ENCODE measurements around the gene TP53TG3E. TPM values are rescaled to one million over a fixed set of nuclear protein-coding genes. Genes with fewer than 3 reads are reported as not detected.
A peak's percentile ranks its signal among the peaks of the same experiment; 100 is the strongest.
"Not testable (repeated sequence)": the region's sequence is repeated elsewhere in the genome, so short reads cannot be mapped to it uniquely, and the experiment has no call there.

TP53TG3E gene, protein sequence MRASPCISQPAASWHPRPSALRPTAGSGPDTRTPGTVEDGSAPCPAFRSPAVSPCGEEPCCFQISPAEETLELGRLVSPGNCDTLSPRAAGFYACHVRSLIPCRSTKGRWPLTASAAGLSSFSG
- polyA plus RNA-seq (2013): not detected in 2 replicates

- no CpG with 5 or more reads among the region's 25 CpGs for WGBS (ENCODE audit: extremely low coverage, insufficient coverage, insufficient read length)
- not testable (repeated sequence) for H2AFZ ChIP-seq (ENCODE audit: insufficient read depth, low read length, poor library complexity); H3K14ac ChIP-seq (ENCODE audit: low read length); H3K4me3 ChIP-seq (ENCODE audit: low read depth, low read length); H3K4ac ChIP-seq (ENCODE audit: low read depth, low read length); H3K36me3 ChIP-seq (ENCODE audit: control insufficient read depth in 1 of 2, insufficient read depth in 2 of 2, low read length in 2 of 2); H3K27ac ChIP-seq (ENCODE audit: low read depth, low read length); H3K4me1 ChIP-seq (ENCODE audit: control insufficient read depth in 1 of 2, insufficient read depth in 2 of 2, low read length in 2 of 2); H3K27me3 ChIP-seq (ENCODE audit: insufficient read depth, low read length); H4K91ac ChIP-seq (ENCODE audit: low read depth, low read length); H4K12ac ChIP-seq (ENCODE audit: low read depth, low read length); H3K18ac ChIP-seq (ENCODE audit: low read length); H2BK120ac ChIP-seq (ENCODE audit: insufficient read depth, low read length, poor library complexity); DNase-seq; H3K4me2 ChIP-seq (ENCODE audit: low read length); H2AK5ac ChIP-seq (ENCODE audit: low read length); H3K9ac ChIP-seq (ENCODE audit: low read length); H3K79me1 ChIP-seq (ENCODE audit: low read length); H2BK12ac ChIP-seq (ENCODE audit: low read length); H2BK5ac ChIP-seq (ENCODE audit: low read depth, low read length, poor library complexity); H3K79me2 ChIP-seq (ENCODE audit: control insufficient read depth, insufficient read depth, low read length, poor library complexity); H4K8ac ChIP-seq (ENCODE audit: low read depth, low read length); H3K23ac ChIP-seq (ENCODE audit: low read length); H3K9me3 ChIP-seq (ENCODE audit: insufficient read depth, low read depth, low read length)
These were observed at the start of gene TP53TG3E for GRCh38 chr16:33304006-33304405. Gene TP53TG3E, plus strand, starts transcription at chr16:33304306. Its CDS starts 68 bp downstream, at chr16:33304374.

GRCh38 chr16:33336226-33337012, 32.3 kb downstream of the TP53TG3E start:
- not testable (repeated sequence) for H3K79me2 ChIP-seq (ENCODE audit: control insufficient read depth, insufficient read depth, low read length, poor library complexity); H3K36me3 ChIP-seq (ENCODE audit: control insufficient read depth in 1 of 2, insufficient read depth in 2 of 2, low read length in 2 of 2); H2AK5ac ChIP-seq (ENCODE audit: low read length); H3K27me3 ChIP-seq (ENCODE audit: insufficient read depth, low read length); H3K23ac ChIP-seq (ENCODE audit: low read length); H2BK120ac ChIP-seq (ENCODE audit: insufficient read depth, low read length, poor library complexity); H4K12ac ChIP-seq (ENCODE audit: low read depth, low read length); H3K18ac ChIP-seq (ENCODE audit: low read length); H2BK5ac ChIP-seq (ENCODE audit: low read depth, low read length, poor library complexity); H4K91ac ChIP-seq (ENCODE audit: low read depth, low read length); H3K4me2 ChIP-seq (ENCODE audit: low read length); H4K8ac ChIP-seq (ENCODE audit: low read depth, low read length); H3K4ac ChIP-seq (ENCODE audit: low read depth, low read length); H3K79me1 ChIP-seq (ENCODE audit: low read length); H3K27ac ChIP-seq (ENCODE audit: low read depth, low read length); H3K14ac ChIP-seq (ENCODE audit: low read length); H2AFZ ChIP-seq (ENCODE audit: insufficient read depth, low read length, poor library complexity); H2BK12ac ChIP-seq (ENCODE audit: low read length); H3K9ac ChIP-seq (ENCODE audit: low read length); H3K4me1 ChIP-seq (ENCODE audit: control insufficient read depth in 1 of 2, insufficient read depth in 2 of 2, low read length in 2 of 2)
- Histone ChIP-seq H3K4me3 (ENCODE audit: low read depth, low read length) (peak overlapping the region; percentile 63), H3K9me3 (ENCODE audit: insufficient read depth, low read depth, low read length) (peaks cover 21% of the 10 kb centered on the region)
- DNase-seq: peak in 1 of 2 donors; percentile 0
- no CpG with 5 or more reads among the region's 4 CpGs for WGBS (ENCODE audit: extremely low coverage, insufficient coverage, insufficient read length)

DNA sequence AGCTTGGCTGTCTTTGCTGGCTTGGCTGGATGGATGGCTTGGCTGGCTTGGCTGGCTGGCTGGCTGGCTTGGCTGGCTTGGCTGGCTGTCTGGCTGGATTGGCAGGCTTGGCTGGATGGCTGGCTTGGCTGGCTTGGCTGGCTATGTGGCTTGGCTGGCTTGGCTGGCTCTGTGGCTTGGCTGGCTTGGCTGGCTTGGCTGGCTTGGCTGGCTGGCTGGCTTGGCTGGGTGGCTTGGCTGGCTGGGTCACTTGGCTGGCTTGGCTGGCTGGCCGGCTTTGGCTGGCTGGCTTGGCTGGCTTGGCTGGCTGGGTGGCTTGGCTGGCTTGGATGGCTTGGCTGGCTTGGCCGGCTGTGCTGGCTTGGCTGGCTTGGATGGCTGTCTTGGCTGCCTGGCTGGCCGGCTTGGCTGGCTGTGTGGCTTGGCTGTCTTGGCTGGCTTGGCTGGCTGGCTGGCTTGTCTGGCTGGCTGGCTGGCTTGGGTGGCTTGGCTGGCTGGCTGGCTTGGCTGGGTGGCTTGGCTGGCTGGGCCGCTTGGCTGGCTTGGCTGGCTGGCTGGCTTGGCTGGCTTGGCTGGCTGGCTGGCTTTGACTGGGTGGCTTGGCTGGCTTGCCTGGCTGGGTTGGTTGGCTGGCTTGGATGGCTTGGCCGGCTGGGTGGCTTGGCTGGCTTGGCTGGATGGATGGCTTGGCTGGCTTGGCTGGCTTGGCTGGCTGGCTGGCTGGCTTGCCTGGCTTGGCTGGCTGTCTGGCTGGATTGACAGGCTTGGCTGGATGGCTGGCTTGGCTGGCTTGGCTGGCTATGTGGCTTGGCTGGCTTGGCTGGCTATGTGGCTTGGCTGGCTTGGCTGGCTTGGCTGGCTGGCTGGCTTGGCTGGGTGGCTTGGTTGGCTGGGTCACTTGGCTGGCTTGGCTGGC, 33.8 kb downstream of the TP53TG3E start:
- not testable (repeated sequence) for H3K18ac ChIP-seq (ENCODE audit: low read length); H4K12ac ChIP-seq (ENCODE audit: low read depth, low read length); H3K9ac ChIP-seq (ENCODE audit: low read length); H2BK12ac ChIP-seq (ENCODE audit: low read length); H3K27me3 ChIP-seq (ENCODE audit: insufficient read depth, low read length); H3K4ac ChIP-seq (ENCODE audit: low read depth, low read length); H3K79me1 ChIP-seq (ENCODE audit: low read length); H3K14ac ChIP-seq (ENCODE audit: low read length); H3K4me3 ChIP-seq (ENCODE audit: low read depth, low read length); H2BK5ac ChIP-seq (ENCODE audit: low read depth, low read length, poor library complexity); H3K23ac ChIP-seq (ENCODE audit: low read length); H3K27ac ChIP-seq (ENCODE audit: low read depth, low read length); H2AFZ ChIP-seq (ENCODE audit: insufficient read depth, low read length, poor library complexity); H4K91ac ChIP-seq (ENCODE audit: low read depth, low read length); H3K4me2 ChIP-seq (ENCODE audit: low read length); H2BK120ac ChIP-seq (ENCODE audit: insufficient read depth, low read length, poor library complexity); H3K4me1 ChIP-seq (ENCODE audit: control insufficient read depth in 1 of 2, insufficient read depth in 2 of 2, low read length in 2 of 2); H3K79me2 ChIP-seq (ENCODE audit: control insufficient read depth, insufficient read depth, low read length, poor library complexity); H4K8ac ChIP-seq (ENCODE audit: low read depth, low read length); H2AK5ac ChIP-seq (ENCODE audit: low read length); H3K36me3 ChIP-seq (ENCODE audit: control insufficient read depth in 1 of 2, insufficient read depth in 2 of 2, low read length in 2 of 2)
- peak in 1 of 2 donors; percentile 2 for DNase-seq
- H3K9me3 ChIP-seq (ENCODE audit: insufficient read depth, low read depth, low read length): peaks cover 21% of the 10 kb centered on the region
- WGBS (ENCODE audit: extremely low coverage, insufficient coverage, insufficient read length): no CpG with 5 or more reads among the region's 5 CpGs

- H4K12ac ChIP-seq (ENCODE audit: low read depth, low read length); H3K23ac ChIP-seq (ENCODE audit: low read length); H3K4me3 ChIP-seq (ENCODE audit: low read depth, low read length); H4K8ac ChIP-seq (ENCODE audit: low read depth, low read length); H3K27me3 ChIP-seq (ENCODE audit: insufficient read depth, low read length); H3K14ac ChIP-seq (ENCODE audit: low read length); H2AFZ ChIP-seq (ENCODE audit: insufficient read depth, low read length, poor library complexity); H2AK5ac ChIP-seq (ENCODE audit: low read length); DNase-seq; H3K4me2 ChIP-seq (ENCODE audit: low read length); H3K79me1 ChIP-seq (ENCODE audit: low read length); H3K4ac ChIP-seq (ENCODE audit: low read depth, low read length); H2BK5ac ChIP-seq (ENCODE audit: low read depth, low read length, poor library complexity); H4K91ac ChIP-seq (ENCODE audit: low read depth, low read length); H3K36me3 ChIP-seq (ENCODE audit: control insufficient read depth in 1 of 2, insufficient read depth in 2 of 2, low read length in 2 of 2); H3K4me1 ChIP-seq (ENCODE audit: control insufficient read depth in 1 of 2, insufficient read depth in 2 of 2, low read length in 2 of 2); H2BK120ac ChIP-seq (ENCODE audit: insufficient read depth, low read length, poor library complexity); H3K79me2 ChIP-seq (ENCODE audit: control insufficient read depth, insufficient read depth, low read length, poor library complexity); H3K18ac ChIP-seq (ENCODE audit: low read length); H2BK12ac ChIP-seq (ENCODE audit: low read length); H3K27ac ChIP-seq (ENCODE audit: low read depth, low read length); H3K9ac ChIP-seq (ENCODE audit: low read length): not testable (repeated sequence)
- no CpG with 5 or more reads among the region's 2 CpGs for WGBS (ENCODE audit: extremely low coverage, insufficient coverage, insufficient read length)
- peaks cover 21% of the 10 kb centered on the region for H3K9me3 ChIP-seq (ENCODE audit: insufficient read depth, low read depth, low read length)
These were observed 34.4 kb downstream of the TP53TG3E start for GRCh38 chr16:33338543-33338951.

Data from trophoblast cell (in vitro differentiated cells and primary cell).